Astrocyte (in vitro differentiated cells and primary cell): Measurements from ENCODE around the gene CPZ. TPM values are rescaled to one million over a fixed set of nuclear protein-coding genes. Genes with fewer than 3 reads are reported as not detected.

Experiments
- DNase-seq: peaks from one replicate; pipeline ENCODE4 v3.0.0-alpha.2; 2010; ENCODE audit warnings: low read depth
- FAIRE-seq: peaks from 2 replicates; lab custom pipeline; 2011; peaks lifted over from hg19 to GRCh38; lab: Jason Lieb, UNC
- H2AFZ ChIP-seq: 2 replicates; pipeline ENCODE4 v1.6.0; 2012; ENCODE audit warnings: low read depth, low read length, inconsistent platforms
- H3K27ac ChIP-seq: 2 replicates; pipeline ENCODE4 v1.5.1; 2011; ENCODE audit warnings: low read depth, low read length, inconsistent platforms
- H3K27me3 ChIP-seq: 2 replicates; pipeline ENCODE4 v1.6.0; 2011; ENCODE audit warnings: low read length, inconsistent platforms; ENCODE audit not compliant: insufficient read depth
- H3K36me3 ChIP-seq: 2 replicates; pipeline ENCODE4 v1.5.1; 2011; ENCODE audit warnings: low read length, inconsistent platforms; ENCODE audit not compliant: insufficient read depth
- H3K4me1 ChIP-seq: 2 replicates; pipeline ENCODE4 v1.5.1; 2011; ENCODE audit warnings: low read length, inconsistent platforms; ENCODE audit not compliant: insufficient read depth
- H3K4me2 ChIP-seq: 2 replicates; pipeline ENCODE4 v1.6.0; 2012; ENCODE audit warnings: low read length, inconsistent platforms
- H3K4me3 ChIP-seq: 2 replicates; pipeline ENCODE4 v1.5.1; 2011; ENCODE audit warnings: low read depth, mild to moderate bottlenecking, low read length, inconsistent platforms; ENCODE audit not compliant: insufficient read depth
- H3K79me2 ChIP-seq: 2 replicates; pipeline ENCODE4 v1.6.0; 2012; ENCODE audit warnings: mild to moderate bottlenecking, low read length, inconsistent platforms; ENCODE audit not compliant: insufficient read depth
- H3K9ac ChIP-seq: 2 replicates; pipeline ENCODE4 v1.6.0; 2012; ENCODE audit warnings: mild to moderate bottlenecking, low read length, inconsistent platforms
- H3K9me3 ChIP-seq: 2 replicates; pipeline ENCODE4 v1.5.1; 2012; ENCODE audit warnings: low read depth, mild to moderate bottlenecking, low read length, inconsistent platforms; ENCODE audit not compliant: insufficient read depth
- H4K20me1 ChIP-seq: 2 replicates; pipeline ENCODE4 v1.6.0; 2012; ENCODE audit warnings: low read length, inconsistent platforms; ENCODE audit not compliant: insufficient read depth
- H3K27ac Mint-ChIP-seq: one replicate; pipeline ENCODE4 v1.8.0; 2021; ENCODE audit warnings: mild to moderate bottlenecking, mixed read lengths; ENCODE audit not compliant: unreplicated experiment
- H3K27me3 Mint-ChIP-seq: one replicate; pipeline ENCODE4 v1.8.0; 2021; ENCODE audit warnings: low read depth, mixed read lengths; ENCODE audit not compliant: unreplicated experiment
- H3K36me3 Mint-ChIP-seq: one replicate; pipeline ENCODE4 v1.8.0; 2021; ENCODE audit warnings: low read depth, mixed read lengths; ENCODE audit not compliant: unreplicated experiment
- H3K4me1 Mint-ChIP-seq: one replicate; pipeline ENCODE4 v1.8.0; 2021; ENCODE audit warnings: low read depth, mixed read lengths; ENCODE audit not compliant: unreplicated experiment
- H3K4me3 Mint-ChIP-seq: one replicate; pipeline ENCODE4 v1.8.0; 2021; ENCODE audit warnings: mild to moderate bottlenecking, moderate library complexity, mixed read lengths; ENCODE audit not compliant: unreplicated experiment
- H3K9me3 Mint-ChIP-seq: one replicate; pipeline ENCODE4 v1.8.0; 2021; ENCODE audit warnings: mild to moderate bottlenecking, mixed read lengths; ENCODE audit not compliant: unreplicated experiment
- EZH2 ChIP-seq: IDR thresholded peaks from 2 replicates; pipeline ENCODE4 v1.6.1; 2012; ENCODE audit warnings: mild to moderate bottlenecking, low read length, inconsistent platforms; ENCODE audit not compliant: insufficient read depth
- total RNA-seq: library from RNA; stranded (reverse); gene quantifications from 2 replicates; pipeline ENCODE4 v1.2.1, GENCODE V29; 2021
- TF ChIP-seq, protein P1 (sequence below): IDR thresholded peaks from 2 replicates; pipeline ENCODE4 v1.5.1; 2011; ENCODE audit warnings: low read depth, mild to moderate bottlenecking, inconsistent platforms, low read length, moderate library complexity; ENCODE audit not compliant: insufficient read depth

CPZ gene
- total RNA-seq, 1 donor from 2014 or later, result 6.3 TPM

DNA sequence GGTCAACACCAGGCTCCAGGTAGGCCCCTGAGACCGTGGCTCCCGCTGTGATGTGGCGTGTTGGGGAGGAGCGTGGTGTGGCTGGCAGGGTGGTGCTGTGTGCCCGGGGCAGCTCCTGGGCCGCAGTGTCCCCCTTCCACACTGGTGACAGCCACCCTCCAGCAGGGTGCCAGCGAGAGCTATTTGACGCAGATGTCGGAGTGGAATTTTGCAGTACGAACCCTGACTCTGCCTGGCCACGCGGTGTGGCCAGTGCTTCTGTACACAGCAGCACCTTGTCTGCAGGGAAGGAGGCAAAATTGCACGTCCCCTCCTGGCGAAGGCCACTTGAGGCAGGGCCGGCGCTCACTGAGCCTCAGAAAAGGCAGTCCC is 53.2 kb downstream of the CPZ start:
- TF ChIP-seq, protein P1, sequence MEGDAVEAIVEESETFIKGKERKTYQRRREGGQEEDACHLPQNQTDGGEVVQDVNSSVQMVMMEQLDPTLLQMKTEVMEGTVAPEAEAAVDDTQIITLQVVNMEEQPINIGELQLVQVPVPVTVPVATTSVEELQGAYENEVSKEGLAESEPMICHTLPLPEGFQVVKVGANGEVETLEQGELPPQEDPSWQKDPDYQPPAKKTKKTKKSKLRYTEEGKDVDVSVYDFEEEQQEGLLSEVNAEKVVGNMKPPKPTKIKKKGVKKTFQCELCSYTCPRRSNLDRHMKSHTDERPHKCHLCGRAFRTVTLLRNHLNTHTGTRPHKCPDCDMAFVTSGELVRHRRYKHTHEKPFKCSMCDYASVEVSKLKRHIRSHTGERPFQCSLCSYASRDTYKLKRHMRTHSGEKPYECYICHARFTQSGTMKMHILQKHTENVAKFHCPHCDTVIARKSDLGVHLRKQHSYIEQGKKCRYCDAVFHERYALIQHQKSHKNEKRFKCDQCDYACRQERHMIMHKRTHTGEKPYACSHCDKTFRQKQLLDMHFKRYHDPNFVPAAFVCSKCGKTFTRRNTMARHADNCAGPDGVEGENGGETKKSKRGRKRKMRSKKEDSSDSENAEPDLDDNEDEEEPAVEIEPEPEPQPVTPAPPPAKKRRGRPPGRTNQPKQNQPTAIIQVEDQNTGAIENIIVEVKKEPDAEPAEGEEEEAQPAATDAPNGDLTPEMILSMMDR, result no peak
- no peak for TF ChIP-seq EZH2
- no peaks in the 10 kb centered on the region for H3K79me2 ChIP-seq
- no peak for FAIRE-seq
- Mint-ChIP-seq H3K4me1 (no peaks in the 10 kb centered on the region), H3K27me3 (peaks cover 55% of the 10 kb centered on the region), H3K4me3 (no peak overlapping the region), H3K36me3 (no peaks in the 10 kb centered on the region), H3K9me3 (no peaks in the 10 kb centered on the region), H3K27ac (no peak overlapping the region)
- H3K4me1 ChIP-seq, result no peaks in the 10 kb centered on the region
- peaks cover 9% of the 10 kb centered on the region for H3K27me3 ChIP-seq
- no peak overlapping the region for H3K9ac ChIP-seq
- H3K9me3 ChIP-seq, result no peaks in the 10 kb centered on the region
- no peak overlapping the region for H3K4me2 ChIP-seq
- H3K27ac ChIP-seq, result no peak overlapping the region
- H2AFZ ChIP-seq, result no peak overlapping the region
- no peak overlapping the region for H3K4me3 ChIP-seq
- DNase-seq, result no peak
- H4K20me1 ChIP-seq, result no peaks in the 10 kb centered on the region
- H3K36me3 ChIP-seq, result no peaks in the 10 kb centered on the region

DNA sequence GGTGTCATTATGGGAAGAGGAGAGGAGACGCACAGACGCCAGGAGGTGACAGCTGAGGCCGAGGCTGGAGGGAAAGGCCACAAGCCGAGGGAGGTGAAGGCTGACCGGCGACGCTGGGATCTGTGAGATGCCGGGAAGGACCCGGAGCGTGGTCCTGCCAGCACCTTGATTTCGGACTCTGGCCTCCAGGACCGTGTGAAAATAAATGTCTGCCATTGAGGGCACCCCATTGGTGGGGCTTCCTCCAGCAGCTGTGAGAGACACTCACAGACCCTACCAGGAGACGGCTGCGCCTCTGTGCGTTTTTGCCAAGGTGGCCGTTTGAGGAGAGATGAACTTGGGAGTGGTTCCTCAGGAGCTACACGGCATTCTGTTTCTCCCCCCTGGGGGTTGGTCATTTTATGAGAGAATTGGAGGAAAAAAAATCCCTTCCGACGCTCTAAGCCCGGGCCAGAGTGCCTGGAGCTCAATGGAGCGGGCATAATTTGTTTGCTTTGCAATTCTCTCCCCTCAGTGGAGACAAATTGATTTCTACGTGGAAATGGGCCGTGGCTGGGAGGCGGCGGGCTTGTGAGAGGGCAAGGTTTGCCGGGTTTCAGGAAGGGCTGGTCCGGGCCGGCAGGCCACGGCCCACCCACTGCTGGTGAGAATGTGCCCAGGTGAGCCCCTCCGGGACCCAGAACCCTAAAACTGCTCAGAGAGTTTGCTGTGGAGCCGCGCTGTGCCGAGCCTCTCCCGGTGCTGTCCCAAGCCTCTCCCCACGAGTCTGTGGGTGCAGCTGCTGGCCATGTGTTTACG is 53.9 kb downstream of the CPZ start:
- Histone ChIP-seq H4K20me1 (no peaks in the 10 kb centered on the region), H3K4me3 (no peak overlapping the region), H3K36me3 (no peaks in the 10 kb centered on the region), H3K4me1 (no peaks in the 10 kb centered on the region), H3K27me3 (peaks cover 9% of the 10 kb centered on the region), H3K27ac (no peak overlapping the region), H3K79me2 (no peaks in the 10 kb centered on the region), H3K4me2 (no peak overlapping the region), H3K9ac (no peak overlapping the region), H2AFZ (no peak overlapping the region), H3K9me3 (no peaks in the 10 kb centered on the region)
- H3K4me1 Mint-ChIP-seq, result no peaks in the 10 kb centered on the region
- H3K27me3 Mint-ChIP-seq, result peaks cover 49% of the 10 kb centered on the region
- H3K27ac Mint-ChIP-seq, result no peak overlapping the region
- no peaks in the 10 kb centered on the region for H3K36me3 Mint-ChIP-seq
- no peak for DNase-seq
- H3K9me3 Mint-ChIP-seq, result no peaks in the 10 kb centered on the region
- H3K4me3 Mint-ChIP-seq, result no peak overlapping the region
- TF ChIP-seq, protein P1, result no peak
- TF ChIP-seq EZH2, result no peak
- FAIRE-seq, result no peak

DNA sequence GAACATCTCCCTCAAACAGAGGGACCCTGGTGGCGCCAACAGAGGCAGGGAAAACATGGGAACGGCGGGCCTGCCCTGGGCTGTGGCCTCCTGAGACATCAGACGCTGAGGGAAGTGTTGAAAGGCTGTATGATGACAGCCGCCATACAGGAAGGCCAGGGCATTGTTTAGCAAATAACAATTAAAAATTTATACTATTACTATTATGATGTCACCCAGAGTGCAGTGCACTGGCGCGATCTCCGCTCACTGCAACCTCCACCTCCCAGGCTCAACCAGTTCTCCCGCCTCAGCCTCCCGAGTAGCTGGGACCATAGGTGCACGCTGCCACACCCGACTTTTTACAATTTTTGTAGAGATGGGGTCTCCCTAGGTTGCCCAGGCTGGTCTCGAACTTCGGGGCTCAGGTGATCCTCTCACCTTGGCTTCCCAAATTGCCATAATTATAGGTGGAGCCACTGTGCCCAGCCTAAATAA is 54.6 kb downstream of the CPZ start:
- Histone ChIP-seq H4K20me1 (no peaks in the 10 kb centered on the region), H3K4me2 (no peak overlapping the region), H2AFZ (no peak overlapping the region), H3K27ac (no peak overlapping the region), H3K4me3 (no peak overlapping the region), H3K27me3 (peaks cover 9% of the 10 kb centered on the region), H3K79me2 (no peaks in the 10 kb centered on the region), H3K4me1 (no peaks in the 10 kb centered on the region), H3K9me3 (no peaks in the 10 kb centered on the region), H3K9ac (no peak overlapping the region), H3K36me3 (no peaks in the 10 kb centered on the region)
- H3K4me1 Mint-ChIP-seq, result no peaks in the 10 kb centered on the region
- no peak for DNase-seq
- no peak overlapping the region for H3K27ac Mint-ChIP-seq
- no peak for TF ChIP-seq EZH2
- TF ChIP-seq, protein P1, result no peak
- no peak overlapping the region for H3K4me3 Mint-ChIP-seq
- H3K36me3 Mint-ChIP-seq, result no peaks in the 10 kb centered on the region
- H3K9me3 Mint-ChIP-seq, result no peaks in the 10 kb centered on the region
- H3K27me3 Mint-ChIP-seq, result peaks cover 48% of the 10 kb centered on the region
- no peak for FAIRE-seq
